ENCODE measurements around the gene BNC1. TPM values are rescaled to one million over a fixed set of nuclear protein-coding genes. Genes with fewer than 3 reads are reported as not detected.

BNC1 gene
- total and polyA plus RNA-seq, 10 of the 15 experiments (the other 5 are each of a cell fraction or from before 2014, with no cell fraction given) = 0.01 TPM; not detected in 9

DNA sequence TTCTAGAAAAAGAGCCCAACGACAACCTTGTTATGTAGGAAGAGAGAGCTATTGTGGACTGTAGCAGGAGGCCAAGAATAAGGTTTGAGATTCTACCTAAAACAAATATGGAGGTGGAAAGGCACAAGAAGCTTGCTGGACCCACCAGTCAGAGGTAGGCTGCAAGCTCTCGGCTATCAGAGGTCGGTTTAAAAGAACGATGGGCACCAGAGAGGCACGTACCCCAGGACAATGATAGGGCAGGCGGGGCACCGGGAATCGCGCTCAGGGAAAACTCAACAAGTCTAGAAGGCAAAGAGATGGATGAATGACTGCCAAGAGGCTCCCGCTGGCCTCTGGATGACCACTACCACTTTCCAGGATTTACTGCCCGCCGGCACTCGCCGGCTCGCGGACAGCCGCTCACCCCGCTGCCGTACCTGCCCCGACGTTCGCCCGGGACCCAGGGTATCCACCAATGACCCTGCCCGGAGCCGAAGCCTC is 77.9 kb downstream of the BNC1 start:
- Histone ChIP-seq H3K4me1 (ENCODE audit: control insufficient read depth, insufficient read depth, low read length) (peaks cover 10% of the 10 kb centered on the region), H3K27me3 (replicated peaks in 1 of 2; ENCODE audit: control insufficient read depth in 2 of 2, insufficient read depth in 2 of 2, low read length in 1 of 2) (no peaks in the 10 kb centered on the region), H3K4me3 (peak overlapping the region; percentile 78), H3K27ac (ENCODE audit: control insufficient read depth, insufficient read depth) (peak overlapping the region; percentile 80), H3K36me3 (ENCODE audit: control insufficient read depth in 2 of 2, insufficient read depth in 2 of 2, low read length in 1 of 2) (no peaks in the 10 kb centered on the region), H2AFZ (ENCODE audit: control insufficient read depth, low read depth, low read length) (peak overlapping the region; percentile 78), H3K9me3 (replicated peaks; ENCODE audit: control insufficient read depth, insufficient read depth, low read length) (no peaks in the 10 kb centered on the region), H3K4me2 (ENCODE audit: control insufficient read depth, insufficient read depth) (peak overlapping the region; percentile 58), H3K79me2 (ENCODE audit: control insufficient read depth, insufficient read depth, low read length) (peaks cover 58% of the 10 kb centered on the region), H4K20me1 (ENCODE audit: control insufficient read depth, insufficient read depth) (no peaks in the 10 kb centered on the region), H3K9ac (ENCODE audit: control insufficient read depth, insufficient read depth, low read length) (peak overlapping the region; percentile 70)
- in situ Hi-C loops (cut with MboI) = loop anchor here (25.0 kb wide), 1 partner anchor 1919 kb away; no protein-coding TSS in a partner anchor
- BruUV-seq (replicated peaks) = no TSS peak
- ChIA-PET RAD21 (ENCODE audit: unreplicated experiment) (interaction anchor here (0.7 to 2.1 kb wide), 3 partner anchors 9 to 144 kb away, joined by 3 to 8 read pairs (median 4); no protein-coding TSS in a partner anchor), SMC1A (ENCODE audit: uncharacterized antibody, unreplicated experiment) (interaction anchor here (1.0 to 2.1 kb wide), 4 partner anchors 32 to 196 kb away, joined by 3 to 6 read pairs (median 4); no protein-coding TSS in a partner anchor), POLR2A (interaction anchor here (1.0 to 1.1 kb wide), 2 partner anchors 139 to 144 kb away, joined by 4 read pairs; partner anchors contain the start of gene BTBD1), CTCF (interaction anchor here (1.2 to 1.8 kb wide), 2 partner anchors 39 to 195 kb away, joined by 4 to 8 read pairs; partner anchors contain the start of gene C15orf40)
- ATAC-seq (peak; percentile 10), FAIRE-seq (no peak), DNase-seq (ENCODE audit: low read depth, low spot score) (no peak)
- intact Hi-C loops (cut with micrococcal nuclease; ENCODE audit: unreplicated experiment) = loop anchor here (10.0 kb wide), 2 partner anchors 392 to 672 kb away; no protein-coding TSS in a partner anchor
- 25% methylated on average over 25 of the region's 25 CpGs for WGBS (ENCODE audit: insufficient coverage, insufficient replicate concordance, low lambda C conversion rate, missing lambda C conversion rate)
- TF ChIP-seq GABPA (IDR thresholded peaks at IDR 0.05; ENCODE audit: low read depth) (no peak), WRNIP1 (IDR thresholded peaks at IDR 0.05; ENCODE audit: borderline replicate concordance, low read depth, low read length) (no peak), ZSCAN29 (IDR thresholded peaks at IDR 0.05) (no peak), ZNF384 (IDR thresholded peaks at IDR 0.05; ENCODE audit: borderline replicate concordance, low read depth, low read length) (no peak), JUND (IDR thresholded peaks at IDR 0.05; ENCODE audit: low read depth, low read length) (no peak), MEF2A (IDR thresholded peaks at IDR 0.05; ENCODE audit: insufficient read depth, low read depth, low read length) (no peak), NR2C2 (IDR thresholded peaks at IDR 0.05; ENCODE audit: borderline replicate concordance, control insufficient read depth, insufficient read length, low read depth) (no peak), CREB1 (IDR thresholded peaks at IDR 0.05; ENCODE audit: low read depth) (no peak), CEBPB (IDR thresholded peaks at IDR 0.05; ENCODE audit: borderline replicate concordance in 1 of 2, low read depth in 2 of 2, low read length in 2 of 2) (no peak)
- TF ChIP-seq, protein P1, sequence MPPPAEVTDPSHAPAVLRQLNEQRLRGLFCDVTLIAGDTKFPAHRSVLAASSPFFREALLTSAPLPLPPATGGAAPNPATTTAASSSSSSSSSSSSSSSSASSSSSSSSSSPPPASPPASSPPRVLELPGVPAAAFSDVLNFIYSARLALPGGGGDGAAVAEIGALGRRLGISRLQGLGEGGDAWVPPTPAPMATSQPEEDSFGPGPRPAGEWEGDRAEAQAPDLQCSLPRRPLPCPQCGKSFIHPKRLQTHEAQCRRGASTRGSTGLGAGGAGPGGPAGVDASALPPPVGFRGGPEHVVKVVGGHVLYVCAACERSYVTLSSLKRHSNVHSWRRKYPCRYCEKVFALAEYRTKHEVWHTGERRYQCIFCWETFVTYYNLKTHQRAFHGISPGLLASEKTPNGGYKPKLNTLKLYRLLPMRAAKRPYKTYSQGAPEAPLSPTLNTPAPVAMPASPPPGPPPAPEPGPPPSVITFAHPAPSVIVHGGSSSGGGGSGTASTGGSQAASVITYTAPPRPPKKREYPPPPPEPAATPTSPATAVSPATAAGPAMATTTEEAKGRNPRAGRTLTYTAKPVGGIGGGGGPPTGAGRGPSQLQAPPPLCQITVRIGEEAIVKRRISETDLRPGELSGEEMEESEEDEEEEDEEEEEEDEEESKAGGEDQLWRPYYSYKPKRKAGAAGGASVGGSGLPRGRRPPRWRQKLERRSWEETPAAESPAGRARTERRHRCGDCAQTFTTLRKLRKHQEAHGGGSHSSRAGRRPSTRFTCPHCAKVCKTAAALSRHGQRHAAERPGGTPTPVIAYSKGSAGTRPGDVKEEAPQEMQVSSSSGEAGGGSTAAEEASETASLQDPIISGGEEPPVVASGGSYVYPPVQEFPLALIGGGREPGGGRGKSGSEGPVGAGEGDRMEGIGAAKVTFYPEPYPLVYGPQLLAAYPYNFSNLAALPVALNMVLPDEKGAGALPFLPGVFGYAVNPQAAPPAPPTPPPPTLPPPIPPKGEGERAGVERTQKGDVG (CRISPR knock-in tag; IDR thresholded peaks at IDR 0.05) = no peak
- TF ChIP-seq, protein P2, sequence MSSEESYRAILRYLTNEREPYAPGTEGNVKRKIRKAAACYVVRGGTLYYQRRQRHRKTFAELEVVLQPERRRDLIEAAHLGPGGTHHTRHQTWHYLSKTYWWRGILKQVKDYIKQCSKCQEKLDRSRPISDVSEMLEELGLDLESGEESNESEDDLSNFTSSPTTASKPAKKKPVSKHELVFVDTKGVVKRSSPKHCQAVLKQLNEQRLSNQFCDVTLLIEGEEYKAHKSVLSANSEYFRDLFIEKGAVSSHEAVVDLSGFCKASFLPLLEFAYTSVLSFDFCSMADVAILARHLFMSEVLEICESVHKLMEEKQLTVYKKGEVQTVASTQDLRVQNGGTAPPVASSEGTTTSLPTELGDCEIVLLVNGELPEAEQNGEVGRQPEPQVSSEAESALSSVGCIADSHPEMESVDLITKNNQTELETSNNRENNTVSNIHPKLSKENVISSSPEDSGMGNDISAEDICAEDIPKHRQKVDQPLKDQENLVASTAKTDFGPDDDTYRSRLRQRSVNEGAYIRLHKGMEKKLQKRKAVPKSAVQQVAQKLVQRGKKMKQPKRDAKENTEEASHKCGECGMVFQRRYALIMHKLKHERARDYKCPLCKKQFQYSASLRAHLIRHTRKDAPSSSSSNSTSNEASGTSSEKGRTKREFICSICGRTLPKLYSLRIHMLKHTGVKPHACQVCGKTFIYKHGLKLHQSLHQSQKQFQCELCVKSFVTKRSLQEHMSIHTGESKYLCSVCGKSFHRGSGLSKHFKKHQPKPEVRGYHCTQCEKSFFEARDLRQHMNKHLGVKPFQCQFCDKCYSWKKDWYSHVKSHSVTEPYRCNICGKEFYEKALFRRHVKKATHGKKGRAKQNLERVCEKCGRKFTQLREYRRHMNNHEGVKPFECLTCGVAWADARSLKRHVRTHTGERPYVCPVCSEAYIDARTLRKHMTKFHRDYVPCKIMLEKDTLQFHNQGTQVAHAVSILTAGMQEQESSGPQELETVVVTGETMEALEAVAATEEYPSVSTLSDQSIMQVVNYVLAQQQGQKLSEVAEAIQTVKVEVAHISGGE (CRISPR knock-in tag; IDR thresholded peaks at IDR 0.05) = no peak
- TF ChIP-seq, protein P3, sequence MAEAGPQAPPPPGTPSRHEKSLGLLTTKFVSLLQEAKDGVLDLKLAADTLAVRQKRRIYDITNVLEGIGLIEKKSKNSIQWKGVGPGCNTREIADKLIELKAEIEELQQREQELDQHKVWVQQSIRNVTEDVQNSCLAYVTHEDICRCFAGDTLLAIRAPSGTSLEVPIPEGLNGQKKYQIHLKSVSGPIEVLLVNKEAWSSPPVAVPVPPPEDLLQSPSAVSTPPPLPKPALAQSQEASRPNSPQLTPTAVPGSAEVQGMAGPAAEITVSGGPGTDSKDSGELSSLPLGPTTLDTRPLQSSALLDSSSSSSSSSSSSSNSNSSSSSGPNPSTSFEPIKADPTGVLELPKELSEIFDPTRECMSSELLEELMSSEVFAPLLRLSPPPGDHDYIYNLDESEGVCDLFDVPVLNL (IDR thresholded peaks at IDR 0.05; ENCODE audit: low read depth, low read length) = no peak

Data from GM12878 (cell line).